Osteocyte (in vitro differentiated cells): ENCODE measurements around the gene HUWE1. TPM values are rescaled to one million over a fixed set of nuclear protein-coding genes. Genes with fewer than 3 reads are reported as not detected.

ENCODE experiments used
- microRNA-seq: library from miRNA; unstranded; fragments of <30 nt; microRNA quantifications from one replicate; pipeline ENCODE4 v1.1.0, GENCODE V29; 2020; ENCODE audit not compliant: unreplicated experiment
- total RNA-seq: library from RNA; stranded (reverse); gene quantifications from 2 replicates; pipeline ENCODE4 v1.2.1, GENCODE V29; 2021

The HUWE1 gene
- total RNA-seq, 1 donor from 2014 or later = 177 TPM

Small RNAs within 50 kb of the gene (microRNA-seq; reads per million reads assigned to microRNA genes)
- gene MIR98 (6,103 reads per million, percentile 91 among the genes with 10 or more reads in this experiment), gene MIRLET7F2 (3,091 reads per million, percentile 86 among the genes with 10 or more reads in this experiment)
